Stomach (tissue), 9 donors: ENCODE results near the gene PRKN. TPM values are rescaled to one million over a fixed set of nuclear protein-coding genes. Genes with fewer than 3 reads are reported as not detected.

Experiments used
- DNase-seq, 2 donors: peaks; one replicate each; pipeline versions ENCODE4 v3.0.0 to v3.0.0-alpha.2; 2013 to 2019
- H3K27ac ChIP-seq, 5 donors: fragments of 200-600 bp in 4 of 5; sonication (generic) in 4 of 5; one replicate each; pipeline ENCODE4 v1.5.1; 2013 to 2019; ENCODE audit warnings: mild to moderate bottlenecking in 1 of 5, moderate library complexity in 1 of 5
- H3K27me3 ChIP-seq, 3 donors: fragments of 200-600 bp; sonication (generic); one replicate each; pipeline ENCODE4 v1.5.1; 2017 to 2019; ENCODE audit warnings: mixed run types in 1 of 3
- H3K36me3 ChIP-seq, 4 donors: fragments of 200-600 bp; sonication (generic); 1 replicate in 3 of 4; 2 replicates in 1 of 4; pipeline ENCODE4 v1.5.1; 2016 to 2019
- H3K4me1 ChIP-seq, 4 donors: fragments of 200-600 bp; sonication (generic); one replicate each; pipeline ENCODE4 v1.5.1; 2016 to 2019
- H3K4me3 ChIP-seq, 4 donors: fragments of 200-600 bp; sonication (generic) in 3 of 4; one replicate each; pipeline ENCODE4 v1.5.1; 2016 to 2019; ENCODE audit warnings: mild to moderate bottlenecking in 1 of 4
- H3K9me3 ChIP-seq, 4 donors: fragments of 200-600 bp; sonication (generic); one replicate each; pipeline ENCODE4 v1.5.1; 2016 to 2019
- CTCF ChIP-seq, 7 experiments: fragments of 450-650 bp in 4 of 7; fragments of 200-600 bp in 3 of 7; sonication (generic) in 3 of 7; IDR thresholded peaks; one replicate each; pipeline ENCODE4 v1.5.1; 2016 to 2019; ENCODE audit warnings: antibody characterized with exemption in 7 of 7, control low read depth in 2 of 7, mild to moderate bottlenecking in 1 of 7
- EP300 ChIP-seq: sonication (generic); formaldehyde crosslinking; IDR thresholded peaks from one replicate; pipeline ENCODE4 v1.6.1; 2017; ENCODE audit warnings: antibody characterized with exemption
- POLR2A ChIP-seq, 4 donors: fragments of 450-650 bp; IDR thresholded peaks; one replicate each; pipeline ENCODE4 v1.6.1; 2016; ENCODE audit warnings: antibody characterized with exemption in 4 of 4, control low read depth in 2 of 4, mild to moderate bottlenecking in 1 of 4, moderate library complexity in 1 of 4
- POLR2AphosphoS5 ChIP-seq, 3 donors: sonication (generic); formaldehyde crosslinking; IDR thresholded peaks; one replicate each; pipeline ENCODE4 v1.6.1; 2016; ENCODE audit warnings: antibody characterized with exemption in 3 of 3
- WGBS, 5 donors: extraction: QIAGEN DNeasy Blood & Tissue Kit in 3 of 5; methylation state at CpG; one replicate each; pipeline versions ENCODE4 v1.1.5 to v1.1.7; 2013 to 2018; 5-methylcytosine and 5-hydroxymethylcytosine counted together
- intact Hi-C: fragments of 100-400 bp; cut with DNase I; formaldehyde crosslinking; loops from one replicate; pipeline ENCODE4 v1.15.1; 2023; ENCODE audit warnings: low total_unique reads
- polyA plus RNA-seq, 3 donors: library from polyadenylated mRNA; stranded (reverse); fragments of 200-250 nt; gene quantifications; one replicate each; pipeline ENCODE4 v1.2.3, GENCODE V29; 2013
- total RNA-seq, 5 donors: library from RNA; depleted of rRNA; stranded (reverse); fragments of >200 nt; gene quantifications; one replicate each; pipeline versions ENCODE4 v1.1.0 to v1.2.3, GENCODE V29; 2014 to 2016
- donor health status: healthy with polysubstance abuse.
- donor health status: Bipolar disorder and iron deficiency.
- donor health status: healthy.

The PRKN gene
- total and polyA plus RNA-seq, 8 donors, result 0.68 to 19.8 (median 9.5) TPM

GRCh38 chr6:162674452-162674851 is 53.1 kb downstream of the PRKN start:
- H3K36me3 ChIP-seq, result no peaks in the 10 kb centered on the region
- no peak for DNase-seq
- H3K27me3 ChIP-seq, result no peaks in the 10 kb centered on the region
- H3K27ac ChIP-seq, result no peak overlapping the region
- TF ChIP-seq POLR2AphosphoS5 (IDR thresholded peaks at IDR 0.05), result no peak
- no peak for TF ChIP-seq POLR2A (IDR thresholded peaks at IDR 0.05)
- no peak for TF ChIP-seq CTCF (IDR thresholded peaks at IDR 0.05)
- no peak for TF ChIP-seq EP300
- H3K4me3 ChIP-seq, result no peak overlapping the region
- no peaks in the 10 kb centered on the region for H3K9me3 ChIP-seq
- H3K4me1 ChIP-seq, result no peaks in the 10 kb centered on the region
- intact Hi-C loops, result no loop called here
- 73 to 81% (median 77%) methylated on average over 3 of the region's 3 CpGs for WGBS, 5 donors

GRCh38 chr6:162671580-162672165 is 55.9 kb downstream of the PRKN start:
- TF ChIP-seq EP300 (no peak), POLR2AphosphoS5 (IDR thresholded peaks at IDR 0.05) (no peak), CTCF (IDR thresholded peaks at IDR 0.05) (no peak), POLR2A (IDR thresholded peaks at IDR 0.05) (no peak)
- 94 to 97% (median 94%) methylated on average over 4 of the region's 4 CpGs for WGBS, 5 donors

GRCh38 chr6:162670345-162670744 is 57.2 kb downstream of the PRKN start:
- Histone ChIP-seq H3K9me3 (no peaks in the 10 kb centered on the region), H3K4me1 (no peaks in the 10 kb centered on the region), H3K27me3 (no peaks in the 10 kb centered on the region), H3K27ac (no peak overlapping the region), H3K36me3 (no peaks in the 10 kb centered on the region), H3K4me3 (no peak overlapping the region)
- DNase-seq, result peak in 1 of 2 donors; percentile 17
- intact Hi-C loops, result no loop called here
- TF ChIP-seq POLR2AphosphoS5 (IDR thresholded peaks at IDR 0.05), result no peak
- TF ChIP-seq POLR2A (IDR thresholded peaks at IDR 0.05), result no peak
- 29 to 57% (median 44%) methylated on average over 3 of the region's 3 CpGs for WGBS, 5 donors

More at GRCh38 chr6:162671580-162672165, 55.9 kb downstream of the PRKN start:
- H3K27ac ChIP-seq, result no peak overlapping the region
- no peak overlapping the region for H3K4me3 ChIP-seq
- no peaks in the 10 kb centered on the region for H3K27me3 ChIP-seq
- no peaks in the 10 kb centered on the region for H3K9me3 ChIP-seq
- intact Hi-C loops, result no loop called here
- DNase-seq, result no peak
- H3K4me1 ChIP-seq, result no peaks in the 10 kb centered on the region
- no peaks in the 10 kb centered on the region for H3K36me3 ChIP-seq

- WGBS, 5 donors, result 87 to 97% (median 93%) methylated on average over 2 of the region's 2 CpGs
- intact Hi-C loops, result no loop called here
- no peak overlapping the region for H3K27ac ChIP-seq
Measured at GRCh38 chr6:162666246-162666645, 61.3 kb downstream of the PRKN start.

More at GRCh38 chr6:162666246-162666645, 61.3 kb downstream of the PRKN start:
- no peak for DNase-seq
- H3K4me3 ChIP-seq, result no peak overlapping the region
- H3K4me1 ChIP-seq, result no peaks in the 10 kb centered on the region
- TF ChIP-seq CTCF (IDR thresholded peaks at IDR 0.05) (no peak), POLR2AphosphoS5 (IDR thresholded peaks at IDR 0.05) (no peak), EP300 (no peak), POLR2A (IDR thresholded peaks at IDR 0.05) (no peak)
- no peaks in the 10 kb centered on the region for H3K36me3 ChIP-seq
- H3K27me3 ChIP-seq, result no peaks in the 10 kb centered on the region
- no peaks in the 10 kb centered on the region for H3K9me3 ChIP-seq
